Glomerular visceral epithelial cell (primary cell): ENCODE measurements around the gene HILPDA.
A peak's percentile ranks its signal among the peaks of the same experiment; 100 is the strongest.
"Not testable (repeated sequence)": the region's sequence is repeated elsewhere in the genome, so short reads cannot be mapped to it uniquely, and the experiment has no call there.

Source experiments
- DNase-seq: peaks from one replicate; pipeline ENCODE4 v3.0.0-alpha.2; 2016; ENCODE audit errors: extremely low spot score

Gene HILPDA

GRCh38 chr7:128431754-128432153 is 23.9 kb upstream of the HILPDA start:
- DNase-seq: no peak

GRCh38 chr7:128434413-128435326 is 21.0 kb upstream of the HILPDA start:
- no peak for DNase-seq

- DNase-seq: no peak
Observed at GRCh38 chr7:128435327-128435686, 20.4 kb upstream of the HILPDA start.

- no peak for DNase-seq
Observed at GRCh38 chr7:128437426-128438332, 18.0 kb upstream of the HILPDA start.

DNA sequence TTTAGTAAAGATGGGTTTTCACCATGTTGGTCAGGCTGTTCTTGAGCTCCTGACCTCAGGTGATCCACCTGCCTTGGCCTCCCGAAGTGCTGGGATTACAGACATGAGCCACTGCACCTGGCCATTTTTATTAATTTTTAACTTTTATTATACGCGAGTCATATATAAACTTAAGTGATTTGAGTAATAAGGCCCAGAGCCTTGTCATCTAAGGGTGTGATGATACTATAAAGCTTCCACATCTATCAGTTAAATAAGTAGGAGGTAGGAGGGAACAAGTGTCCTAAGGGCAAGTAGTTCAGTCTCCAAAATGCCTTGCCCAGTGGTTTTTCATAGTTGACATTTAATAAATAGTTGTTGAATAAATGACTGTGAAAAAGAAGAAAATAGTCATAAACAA is 13.3 kb upstream of the HILPDA start:
- no peak for DNase-seq

DNA sequence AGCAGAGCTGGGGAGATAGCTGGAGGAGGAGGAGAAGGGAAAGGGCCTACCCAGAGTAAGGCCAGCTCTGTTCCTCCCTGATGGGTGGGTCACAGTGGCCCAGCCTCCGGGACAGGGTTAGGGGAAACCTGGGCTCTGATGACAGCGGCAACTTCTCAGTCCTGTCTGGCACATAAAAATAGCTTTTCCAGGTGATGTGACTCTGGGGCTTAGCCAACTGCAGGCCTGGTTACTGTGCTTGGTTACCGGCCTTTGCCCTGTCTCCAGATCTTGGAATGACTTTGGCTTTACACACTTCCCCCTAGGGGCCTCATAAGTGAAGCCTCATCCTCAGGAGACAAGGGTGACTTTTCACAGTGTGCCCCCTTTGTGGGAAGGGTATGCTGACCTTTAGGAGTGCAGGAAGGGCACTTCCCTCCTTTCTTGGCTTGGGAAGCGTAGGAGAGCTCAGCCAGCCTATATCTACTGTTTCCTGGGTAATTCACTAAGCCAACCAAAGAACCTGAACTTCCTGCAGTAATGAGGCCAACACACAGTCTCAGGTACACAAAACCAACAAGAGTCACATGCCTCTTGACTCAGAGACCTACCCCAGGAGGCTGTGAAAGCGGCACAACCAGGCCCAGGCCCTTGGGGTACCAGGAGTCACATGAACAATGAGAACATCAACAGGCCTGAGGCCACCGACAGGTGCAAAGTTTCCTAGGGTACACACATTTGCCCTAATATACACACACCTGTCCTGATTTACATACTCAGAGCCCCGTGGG is 11.7 kb upstream of the HILPDA start:
- no peak for DNase-seq

DNA sequence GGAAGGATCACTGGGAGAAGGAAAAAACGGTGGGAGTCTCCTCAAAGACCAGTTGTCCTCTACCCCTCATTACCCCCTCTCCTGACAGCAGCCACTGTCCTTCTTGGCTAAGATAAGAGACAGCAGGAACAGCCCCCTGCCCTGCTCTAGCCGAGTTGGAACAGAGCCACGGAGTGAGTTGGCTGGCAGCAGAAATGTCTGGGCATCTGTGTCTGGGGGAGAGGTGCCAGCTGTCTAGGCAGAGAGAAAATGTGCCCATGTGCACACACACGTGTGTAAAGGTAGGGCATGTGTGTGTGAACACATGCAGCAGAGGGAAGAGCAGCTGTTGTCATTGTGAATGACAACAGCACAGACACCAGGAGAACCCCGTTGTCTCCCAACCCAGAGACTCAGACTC is 9.4 kb upstream of the HILPDA start:
- DNase-seq: no peak

DNA sequence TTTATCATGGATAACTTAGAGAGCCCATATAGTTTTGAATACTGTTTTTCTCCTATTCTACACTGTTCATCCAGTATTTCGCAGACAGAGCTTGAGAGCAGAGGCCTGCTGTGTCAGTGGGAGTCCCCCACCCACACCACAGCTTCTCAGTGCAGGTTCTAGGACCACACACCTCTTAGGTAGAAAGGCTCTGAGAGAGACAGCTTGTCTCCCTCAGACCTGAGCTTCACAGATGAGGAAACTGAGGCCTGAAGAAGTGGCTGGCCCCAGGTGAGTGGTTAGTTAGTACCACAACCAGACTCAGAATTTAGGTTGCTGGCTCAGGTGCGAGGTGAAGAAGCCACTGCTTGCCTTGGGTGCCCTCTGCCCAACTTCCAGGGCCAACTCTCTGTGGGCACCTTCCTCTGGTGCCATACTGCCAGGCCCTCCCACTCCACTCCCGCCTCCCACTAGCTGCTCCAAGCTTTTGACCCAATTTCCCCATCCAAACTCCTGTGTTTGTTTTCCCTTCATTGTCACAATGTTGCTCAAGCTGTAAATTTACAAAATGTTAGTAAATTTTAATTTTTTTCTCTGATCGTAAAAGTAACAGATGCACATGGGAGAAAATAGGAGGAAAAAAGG is 7.6 kb upstream of the HILPDA start:
- no peak for DNase-seq

DNA sequence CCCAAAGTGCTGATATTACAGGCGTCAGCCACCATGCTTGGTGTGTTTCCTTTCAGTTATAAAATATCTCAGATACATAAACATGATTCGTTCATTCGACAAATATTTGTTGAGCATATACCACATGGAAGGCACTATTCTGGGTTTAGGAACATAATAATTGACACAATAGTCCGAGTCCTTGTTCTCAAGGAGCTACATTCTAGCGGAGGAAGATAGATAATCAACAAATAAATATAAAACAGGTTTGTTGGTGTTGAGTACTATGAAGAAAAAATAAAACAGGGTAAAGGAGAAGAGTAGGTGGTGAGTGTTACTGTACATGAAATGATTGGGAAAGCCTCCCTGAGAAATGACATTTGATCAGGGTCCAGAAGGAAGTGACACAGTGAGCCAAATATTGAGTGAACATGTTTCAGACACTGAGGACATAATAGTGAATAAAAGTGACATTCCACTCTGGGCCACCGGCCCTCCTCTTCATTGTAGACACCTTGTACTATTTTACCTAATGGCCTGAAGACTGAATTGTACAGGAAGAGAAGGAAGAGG is 6.9 kb upstream of the HILPDA start:
- no peak for DNase-seq

GRCh38 chr7:128450409-128450808 is 5.3 kb upstream of the HILPDA start:
- DNase-seq: no peak

- DNase-seq: no peak
Observed at GRCh38 chr7:128450913-128451312, 4.8 kb upstream of the HILPDA start.

DNA sequence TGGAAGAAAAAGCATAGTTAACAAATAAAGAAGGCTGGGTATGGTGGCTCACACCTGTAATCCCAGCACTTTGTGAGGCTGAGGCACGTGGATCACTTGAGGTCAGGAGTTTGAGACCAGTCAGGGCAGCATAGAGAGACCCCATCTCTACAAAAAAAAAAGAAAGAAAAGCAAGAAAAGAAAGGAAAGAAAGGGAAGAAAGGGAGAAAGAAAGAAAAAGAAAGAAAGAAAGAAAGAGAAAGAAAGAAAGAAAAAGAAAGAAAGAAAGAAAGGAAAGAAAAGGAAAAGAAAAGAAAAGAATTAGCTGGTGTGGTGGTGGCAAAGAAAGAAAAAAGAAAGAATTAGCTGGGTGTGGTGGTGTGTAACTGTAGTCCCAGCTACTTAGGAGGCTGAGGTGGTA is 3.1 kb upstream of the HILPDA start:
- DNase-seq: no peak

DNA sequence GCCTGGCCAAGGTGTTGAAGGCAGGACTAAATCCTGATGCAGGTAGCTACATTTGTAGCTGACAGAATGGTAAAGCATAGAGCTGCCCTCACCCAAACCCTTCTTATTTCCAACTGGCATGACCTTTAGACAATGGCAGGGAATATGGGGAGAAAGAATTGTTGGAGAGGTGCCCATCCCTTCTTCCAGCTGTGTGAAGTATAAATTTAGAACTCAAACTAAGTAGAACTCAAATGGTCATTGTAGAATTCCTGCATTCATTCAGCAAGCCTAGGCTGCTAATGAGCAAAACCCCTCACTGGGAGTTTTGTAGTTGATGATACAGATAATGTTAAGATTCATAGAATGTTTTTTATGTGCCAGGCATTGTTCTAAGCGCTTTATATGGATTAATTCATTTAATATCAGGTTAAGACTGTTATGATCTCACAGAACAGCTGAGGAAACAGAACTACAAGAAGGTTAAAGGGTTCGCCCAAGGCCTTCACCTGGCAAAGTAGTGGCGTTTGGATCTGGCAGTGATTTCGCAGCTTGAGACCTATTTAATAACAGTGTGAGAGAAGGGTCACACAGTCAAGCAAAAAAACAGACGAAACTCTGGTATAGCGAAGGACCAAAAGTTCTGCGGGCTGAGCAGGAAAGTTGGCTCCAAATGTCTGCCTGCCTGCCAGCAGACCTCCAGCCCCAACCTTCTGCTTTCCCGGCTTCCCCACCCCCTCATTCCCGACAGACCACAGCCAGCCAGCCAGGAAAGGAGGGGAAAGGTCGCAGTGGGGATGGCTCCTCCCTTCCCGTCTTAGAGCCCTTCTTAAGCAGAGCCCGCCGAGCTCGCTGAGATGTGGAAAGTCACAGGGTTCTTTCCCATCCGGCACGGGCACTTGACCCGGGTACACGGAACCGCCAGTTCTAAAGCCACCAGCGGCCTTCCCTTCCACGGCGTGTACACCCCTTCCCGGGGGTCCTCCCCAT is 1.6 kb upstream of the HILPDA start:
- no peak for DNase-seq

DNA sequence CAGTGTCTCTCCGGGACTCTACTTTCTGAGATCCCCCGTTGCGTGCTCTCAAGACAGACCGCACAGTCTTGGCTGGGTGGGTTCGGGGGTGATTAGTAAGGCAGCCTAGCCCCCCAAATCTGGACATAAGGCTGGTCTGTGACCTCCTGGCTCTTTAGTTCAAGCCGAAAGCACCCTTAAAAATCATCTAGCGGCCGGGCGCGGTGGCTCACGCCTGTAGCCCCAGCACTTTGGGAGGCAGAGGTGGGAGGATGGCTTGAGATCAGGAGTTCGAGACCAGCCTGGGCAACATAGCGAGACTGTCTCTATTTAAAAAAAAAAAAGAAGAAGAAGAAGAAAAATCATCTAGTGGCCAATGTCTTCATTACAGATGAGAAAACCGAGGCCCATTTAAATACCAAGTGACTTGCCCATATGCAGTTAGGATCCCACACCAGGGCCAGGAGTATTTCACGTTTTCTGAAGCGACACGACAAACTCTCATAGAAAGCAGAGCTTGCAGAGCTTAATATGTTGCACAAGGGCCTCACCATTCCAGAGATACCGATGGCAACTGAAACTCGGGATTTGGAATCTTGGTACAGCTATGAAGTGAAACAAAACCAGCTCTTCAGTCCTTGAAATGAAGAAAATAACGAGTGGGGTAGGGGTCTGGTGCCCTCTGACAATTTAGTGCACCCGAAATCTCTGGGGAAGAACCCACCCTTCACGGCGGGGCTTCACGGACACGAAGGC is 703 bp upstream of the HILPDA start:
- no peak for DNase-seq

GRCh38 chr7:128456255-128456725 is 612 bp downstream of the HILPDA start:
- DNase-seq: no peak

DNA sequence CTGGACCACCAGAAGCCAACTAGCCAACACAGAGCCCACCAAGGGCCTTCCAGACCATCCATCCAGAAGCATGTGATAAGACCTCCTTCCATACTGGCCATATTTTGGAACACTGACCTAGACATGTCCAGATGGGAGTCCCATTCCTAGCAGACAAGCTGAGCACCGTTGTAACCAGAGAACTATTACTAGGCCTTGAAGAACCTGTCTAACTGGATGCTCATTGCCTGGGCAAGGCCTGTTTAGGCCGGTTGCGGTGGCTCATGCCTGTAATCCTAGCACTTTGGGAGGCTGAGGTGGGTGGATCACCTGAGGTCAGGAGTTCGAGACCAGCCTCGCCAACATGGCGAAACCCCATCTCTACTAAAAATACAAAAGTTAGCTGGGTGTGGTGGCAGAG is 1.7 kb downstream of the HILPDA start:
- not testable (repeated sequence) for DNase-seq

- DNase-seq: no peak
Observed at GRCh38 chr7:128458956-128459355, 3.3 kb downstream of the HILPDA start.

GRCh38 chr7:128459394-128459878 is 3.8 kb downstream of the HILPDA start:
- DNase-seq: peak; percentile 45

- no peak for DNase-seq
Observed at GRCh38 chr7:128462460-128462859, 6.8 kb downstream of the HILPDA start.
